Gastrocnemius medialis (tissue), 4 donors: ENCODE results near the gene TAMALIN. TPM values are rescaled to one million over a fixed set of nuclear protein-coding genes. Genes with fewer than 3 reads are reported as not detected.

ENCODE experiments used
- ATAC-seq, 2 donors: fragments of 150-250 bp; one replicate each; pipeline ENCODE4 v1.9.1; 2016
- DNase-seq, 2 donors: peaks; one replicate each; pipeline ENCODE4 v3.0.0-alpha.2; 2019
- H3K27ac ChIP-seq, 4 donors: fragments of 200-600 bp; sonication (generic); 1 replicate in 1 of 4; 2 replicates in 3 of 4; pipeline ENCODE4 v1.5.1; 2016 to 2018; ENCODE audit warnings: mild to moderate bottlenecking in 2 of 4, moderate library complexity in 1 of 4
- H3K27me3 ChIP-seq, 3 donors: fragments of 200-600 bp; sonication (generic) in 2 of 3; 1 replicate in 1 of 3; 2 replicates in 2 of 3; pipeline versions ENCODE4 v1.5.1 to v1.6.0; 2016 to 2019; ENCODE audit warnings: mild to moderate bottlenecking in 1 of 3, moderate library complexity in 1 of 3
- H3K36me3 ChIP-seq, 2 donors: fragments of 200-600 bp; sonication (generic) in 1 of 2; one replicate each; pipeline ENCODE4 v1.5.1; 2017 to 2018
- H3K4me1 ChIP-seq, 2 donors: fragments of 200-600 bp; sonication (generic) in 1 of 2; one replicate each; pipeline ENCODE4 v1.5.1; 2016 to 2017; ENCODE audit warnings: mild to moderate bottlenecking in 2 of 2
- H3K4me3 ChIP-seq, 4 donors: fragments of 200-600 bp; sonication (generic) in 3 of 4; 1 replicate in 1 of 4; 2 replicates in 3 of 4; pipeline ENCODE4 v1.5.1; 2016 to 2019; ENCODE audit warnings: mild to moderate bottlenecking in 2 of 4
- H3K9me3 ChIP-seq, 3 donors: fragments of 200-600 bp; sonication (generic) in 2 of 3; 1 replicate in 1 of 3; 2 replicates in 2 of 3; pipeline ENCODE4 v1.5.1; 2016 to 2019
- CTCF ChIP-seq, 5 experiments: fragments of 450-650 bp in 3 of 5; fragments of 200-600 bp in 2 of 5; sonication (generic) in 2 of 5; IDR thresholded peaks in 4 of 5; conservative IDR thresholded peaks in 1 of 5; 1 replicate in 4 of 5; 2 replicates in 1 of 5; pipeline ENCODE4 v1.5.1; 2016 to 2019; ENCODE audit warnings: antibody characterized with exemption in 5 of 5, mild to moderate bottlenecking in 3 of 5, moderate library complexity in 3 of 5
- POLR2A ChIP-seq, 2 donors: fragments of 450-650 bp; IDR thresholded peaks; one replicate each; pipeline ENCODE4 v1.6.1; 2017; ENCODE audit warnings: antibody characterized with exemption in 2 of 2, mild to moderate bottlenecking in 2 of 2, moderate library complexity in 2 of 2
- in situ Hi-C, 4 donors: fragments of 200-750 bp; cut with MboI; loops; one replicate each; pipeline versions ENCODE4 v1.15.0 to v1.8.0; 2017; ENCODE audit warnings: low sequenced_read_pairs in 4 of 4
- intact Hi-C: fragments of 100-400 bp; cut with DNase I; formaldehyde crosslinking; loops from one replicate; pipeline ENCODE4 v1.15.1; 2023; ENCODE audit warnings: low total_unique reads
- total RNA-seq, 4 donors: library from RNA; depleted of rRNA; stranded (reverse); fragments of >200 nt; gene quantifications; one replicate each; pipeline versions ENCODE4 v1.1.0 to v1.2.3, GENCODE V29; 2016

Gene TAMALIN
- total RNA-seq, 4 donors from 2014 or later, result 9.3 to 14.9 (median 11.8) TPM

- Histone ChIP-seq H3K4me3 (peak overlapping the region; percentile 59 to 71 (median 63)), H3K4me1 (peaks cover 0 to 13% of the 10 kb centered on the region in 2 donors), H3K27ac (peak overlapping the region; percentile 72 to 85 (median 80)), H3K36me3 (no peaks in the 10 kb centered on the region), H3K27me3 (peaks cover 2 to 19% (median 19%) of the 10 kb centered on the region in 3 donors), H3K9me3 (no peaks in the 10 kb centered on the region)
- no peak for DNase-seq
- TF ChIP-seq POLR2A (IDR thresholded peaks at IDR 0.05) (no peak), CTCF (IDR thresholded peaks at IDR 0.05 in 4 of 5, conservative IDR thresholded peaks at IDR 0.05 in 1 of 5) (no peak)
- ATAC-seq, result no peak
- intact Hi-C loops (no loop called here), in situ Hi-C loops (no loop called here)
Observed at GRCh38 chr12:52007982-52008510, 1.3 kb downstream of the TAMALIN start.

- in situ Hi-C loops (no loop called here), intact Hi-C loops (no loop called here)
- H3K4me1 ChIP-seq, result peaks cover 0 to 11% of the 10 kb centered on the region in 2 donors
- no peaks in the 10 kb centered on the region for H3K9me3 ChIP-seq
- peaks cover 2 to 19% (median 19%) of the 10 kb centered on the region in 3 donors for H3K27me3 ChIP-seq
- DNase-seq (no peak), ATAC-seq (no peak)
- no peaks in the 10 kb centered on the region for H3K36me3 ChIP-seq
- TF ChIP-seq POLR2A (IDR thresholded peaks at IDR 0.05) (no peak), CTCF (IDR thresholded peaks at IDR 0.05 in 4 of 5, conservative IDR thresholded peaks at IDR 0.05 in 1 of 5) (no peak)
- peak overlapping the region; percentile 71 to 85 (median 80) for H3K27ac ChIP-seq
- H3K4me3 ChIP-seq, result peak overlapping the region; percentile 59 to 71 (median 63)
Observed at GRCh38 chr12:52009081-52009751, 2.5 kb downstream of the TAMALIN start.

- H3K4me3 ChIP-seq, result peak overlapping the region; percentile 31 to 67 (median 59)
- in situ Hi-C loops, result no loop called here
- DNase-seq (peak; percentile 42 to 56), ATAC-seq (peak; percentile 50 to 51)
- TF ChIP-seq CTCF (IDR thresholded peaks at IDR 0.05 in 4 of 5, conservative IDR thresholded peaks at IDR 0.05 in 1 of 5) (no peak), POLR2A (IDR thresholded peaks at IDR 0.05) (no peak)
- intact Hi-C loops, result no loop called here
- H3K27me3 ChIP-seq, result peaks cover 2 to 19% (median 19%) of the 10 kb centered on the region in 3 donors
- H3K4me1 ChIP-seq, result peaks cover 0 to 8% of the 10 kb centered on the region in 2 donors
- H3K36me3 ChIP-seq, result no peaks in the 10 kb centered on the region
- peak overlapping the region; percentile 71 to 85 (median 80) for H3K27ac ChIP-seq
- H3K9me3 ChIP-seq, result no peaks in the 10 kb centered on the region
Observed at GRCh38 chr12:52010152-52010622, 3.4 kb downstream of the TAMALIN start.

- DNase-seq (no peak), ATAC-seq (no peak)
- Histone ChIP-seq H3K27me3 (peaks cover 2 to 15% (median 14%) of the 10 kb centered on the region in 3 donors), H3K4me1 (peaks cover 0 to 8% of the 10 kb centered on the region in 2 donors), H3K4me3 (peak overlapping the region in 1 of 4 donors; percentile 67), H3K9me3 (no peaks in the 10 kb centered on the region), H3K27ac (peak overlapping the region; percentile 71 to 85 (median 80)), H3K36me3 (no peaks in the 10 kb centered on the region)
- TF ChIP-seq CTCF (IDR thresholded peaks at IDR 0.05 in 4 of 5, conservative IDR thresholded peaks at IDR 0.05 in 1 of 5) (no peak), POLR2A (IDR thresholded peaks at IDR 0.05) (no peak)
- intact Hi-C loops (no loop called here), in situ Hi-C loops (no loop called here)
Observed at GRCh38 chr12:52010692-52011601, 4.2 kb downstream of the TAMALIN start.
